Vagina (tissue), 2 donors: ENCODE data around the gene VDAC1. TPM values are rescaled to one million over a fixed set of nuclear protein-coding genes. Genes with fewer than 3 reads are reported as not detected.

Source experiments
- DNase-seq, 2 donors: peaks; one replicate each; pipeline ENCODE4 v3.0.0-alpha.2; 2017; ENCODE audit errors: extremely low spot score in 2 of 2
- H3K27ac ChIP-seq: fragments of 200-600 bp; sonication (generic); one replicate; pipeline ENCODE4 v1.5.1; 2019
- H3K27me3 ChIP-seq: fragments of 200-600 bp; sonication (generic); one replicate; pipeline ENCODE4 v1.5.1; 2019
- H3K36me3 ChIP-seq, 2 donors: fragments of 200-600 bp; sonication (generic); one replicate each; pipeline ENCODE4 v1.5.1; 2017 to 2019
- H3K4me1 ChIP-seq: fragments of 200-600 bp; sonication (generic); one replicate; pipeline ENCODE4 v1.5.1; 2019
- H3K4me3 ChIP-seq, 2 donors: fragments of 200-600 bp; sonication (generic); 1 replicate in 1 of 2; 2 replicates in 1 of 2; pipeline ENCODE4 v1.5.1; 2016 to 2019
- H3K9me3 ChIP-seq: fragments of 200-600 bp; sonication (generic); one replicate; pipeline ENCODE4 v1.5.1; 2019
- CTCF ChIP-seq, 3 experiments: fragments of 450-650 bp in 2 of 3; fragments of 200-600 bp in 1 of 3; sonication (generic) in 1 of 3; IDR thresholded peaks; one replicate each; pipeline ENCODE4 v1.5.1; 2017 to 2019; ENCODE audit warnings: antibody characterized with exemption in 3 of 3, mild to moderate bottlenecking in 2 of 3, moderate library complexity in 2 of 3
- POLR2A ChIP-seq, 2 donors: fragments of 450-650 bp; IDR thresholded peaks; one replicate each; pipeline ENCODE4 v1.6.1; 2017; ENCODE audit warnings: antibody characterized with exemption in 2 of 2, mild to moderate bottlenecking in 2 of 2, moderate library complexity in 2 of 2
- POLR2AphosphoS5 ChIP-seq, 2 donors: sonication (generic); formaldehyde crosslinking; IDR thresholded peaks; one replicate each; pipeline ENCODE4 v1.9.0; 2017; ENCODE audit warnings: antibody characterized with exemption in 2 of 2, mild to moderate bottlenecking in 2 of 2, low read depth in 1 of 2; ENCODE audit not compliant: insufficient read depth in 1 of 2
- intact Hi-C: fragments of 100-400 bp; cut with DNase I; formaldehyde crosslinking; loops from one replicate; pipeline ENCODE4 v1.15.1; 2023
- total RNA-seq: library from RNA; depleted of rRNA; stranded (reverse); fragments of >200 nt; gene quantifications from one replicate; pipeline ENCODE4 v1.2.3, GENCODE V29; 2016

The VDAC1 gene
- total RNA-seq, 1 donor from 2014 or later, result 95.3 TPM

GRCh38 chr5:133994297-133994989 lies 10.3 kb downstream of the VDAC1 start:
- Histone ChIP-seq H3K27ac (no peak overlapping the region), H3K4me3 (no peak overlapping the region), H3K36me3 (peaks cover 0 to 20% of the 10 kb centered on the region in 2 donors), H3K4me1 (peaks cover 66% of the 10 kb centered on the region), H3K27me3 (no peaks in the 10 kb centered on the region), H3K9me3 (no peaks in the 10 kb centered on the region)
- intact Hi-C loops, result no loop called here
- no peak for DNase-seq
- TF ChIP-seq POLR2AphosphoS5 (IDR thresholded peaks at IDR 0.05; ENCODE audit: insufficient read depth in 1 of 2, low read depth in 1 of 2) (no peak), CTCF (IDR thresholded peaks at IDR 0.05) (no peak), POLR2A (IDR thresholded peaks at IDR 0.05) (no peak)

GRCh38 chr5:133993185-133993936 lies 11.4 kb downstream of the VDAC1 start:
- Histone ChIP-seq H3K27ac (no peak overlapping the region), H3K4me1 (peaks cover 55% of the 10 kb centered on the region), H3K27me3 (no peaks in the 10 kb centered on the region), H3K4me3 (no peak overlapping the region), H3K36me3 (peaks cover 0 to 31% of the 10 kb centered on the region in 2 donors), H3K9me3 (no peaks in the 10 kb centered on the region)
- no peak for TF ChIP-seq POLR2AphosphoS5 (IDR thresholded peaks at IDR 0.05; ENCODE audit: insufficient read depth in 1 of 2, low read depth in 1 of 2)
- TF ChIP-seq POLR2A (IDR thresholded peaks at IDR 0.05), result no peak
- no peak for TF ChIP-seq CTCF (IDR thresholded peaks at IDR 0.05)
- intact Hi-C loops, result no loop called here
- DNase-seq, result no peak

GRCh38 chr5:133992429-133993155 lies 12.2 kb downstream of the VDAC1 start:
- no peak overlapping the region for H3K27ac ChIP-seq

GRCh38 chr5:133991171-133991910 lies 13.4 kb downstream of the VDAC1 start:
- TF ChIP-seq POLR2AphosphoS5 (IDR thresholded peaks at IDR 0.05; ENCODE audit: insufficient read depth in 1 of 2, low read depth in 1 of 2) (no peak), POLR2A (IDR thresholded peaks at IDR 0.05) (no peak), CTCF (IDR thresholded peaks at IDR 0.05) (no peak)

More at GRCh38 chr5:133992429-133993155, 12.2 kb downstream of the VDAC1 start:
- TF ChIP-seq POLR2A (IDR thresholded peaks at IDR 0.05) (no peak), POLR2AphosphoS5 (IDR thresholded peaks at IDR 0.05; ENCODE audit: insufficient read depth in 1 of 2, low read depth in 1 of 2) (no peak), CTCF (IDR thresholded peaks at IDR 0.05) (no peak)
- peaks cover 54% of the 10 kb centered on the region for H3K4me1 ChIP-seq
- no peaks in the 10 kb centered on the region for H3K27me3 ChIP-seq
- H3K9me3 ChIP-seq, result no peaks in the 10 kb centered on the region
- H3K4me3 ChIP-seq, result no peak overlapping the region
- DNase-seq, result no peak
- H3K36me3 ChIP-seq, result peaks cover 0 to 39% of the 10 kb centered on the region in 2 donors
- intact Hi-C loops, result no loop called here

More at GRCh38 chr5:133991171-133991910, 13.4 kb downstream of the VDAC1 start:
- peaks cover 43% of the 10 kb centered on the region for H3K4me1 ChIP-seq
- intact Hi-C loops, result no loop called here
- H3K27ac ChIP-seq, result no peak overlapping the region
- peaks cover 0 to 49% of the 10 kb centered on the region in 2 donors for H3K36me3 ChIP-seq
- DNase-seq, result no peak
- no peaks in the 10 kb centered on the region for H3K27me3 ChIP-seq
- H3K9me3 ChIP-seq, result no peaks in the 10 kb centered on the region
- no peak overlapping the region for H3K4me3 ChIP-seq
